ENCODE data around the gene PTPRZ1. TPM values are rescaled to one million over a fixed set of nuclear protein-coding genes. Genes with fewer than 3 reads are reported as not detected.

Gene PTPRZ1
- total and polyA plus RNA-seq, 4 donors = 0.07 to 0.17 (median 0.09) TPM; not detected in 1

- Histone ChIP-seq H3K4me1 (ENCODE audit: control insufficient read depth in 4 of 4, insufficient read depth in 4 of 4, low read length in 3 of 4) (no peaks in the 10 kb centered on the region), H3K9ac (ENCODE audit: low read depth in 1 of 2, low read length in 2 of 2) (no peak overlapping the region), H3K27me3 (ENCODE audit: control insufficient read depth in 4 of 4, insufficient read depth in 4 of 4, low read length in 3 of 4) (no peaks in the 10 kb centered on the region), H3K4me3 (ENCODE audit: low read depth in 1 of 3, low read length in 3 of 3) (no peak overlapping the region), H3K9me3 (ENCODE audit: control insufficient read depth in 4 of 4, low read length in 3 of 4) (no peaks in the 10 kb centered on the region), H3K27ac (ENCODE audit: low read depth in 1 of 2, low read length in 2 of 2) (no peak overlapping the region), H3K36me3 (ENCODE audit: control insufficient read depth in 4 of 4, insufficient read depth in 3 of 4, low read depth in 1 of 4, low read length in 3 of 4) (no peaks in the 10 kb centered on the region)
- TF ChIP-seq FOXA2 (IDR thresholded peaks at IDR 0.05) (no peak), HNF4A (conservative IDR thresholded peaks at IDR 0.05) (no peak), HNF4G (IDR thresholded peaks at IDR 0.05) (no peak), JUND (IDR thresholded peaks at IDR 0.05) (no peak), GABPA (IDR thresholded peaks at IDR 0.05 in 1 of 2, conservative IDR thresholded peaks at IDR 0.05 in 1 of 2) (no peak), RAD21 (IDR thresholded peaks at IDR 0.05) (no peak), YY1 (IDR thresholded peaks at IDR 0.05) (no peak), ZBTB33 (IDR thresholded peaks at IDR 0.05) (no peak)
- WGBS = 84% methylated on average over 2 of the region's 2 CpGs
- DNase-seq (ENCODE audit: low spot score) = no peak
Observed at GRCh38 chr7:122027058-122027457, 154.1 kb downstream of the PTPRZ1 start.

GRCh38 chr7:122033641-122034040 lies 160.7 kb downstream of the PTPRZ1 start:
- no peaks in the 10 kb centered on the region for H3K27me3 ChIP-seq (ENCODE audit: control insufficient read depth in 4 of 4, insufficient read depth in 4 of 4, low read length in 3 of 4)
- H3K9ac ChIP-seq (ENCODE audit: low read depth in 1 of 2, low read length in 2 of 2) = no peak overlapping the region
- no peak overlapping the region for H3K4me3 ChIP-seq (ENCODE audit: low read depth in 1 of 3, low read length in 3 of 3)
- no peak for DNase-seq (ENCODE audit: low spot score)
- no peak for TF ChIP-seq MAX (IDR thresholded peaks at IDR 0.05)
- TF ChIP-seq NR2F2 (IDR thresholded peaks at IDR 0.05) = no peak
- no peak for TF ChIP-seq ATF3 (IDR thresholded peaks at IDR 0.05)
- no peak for TF ChIP-seq TAF1 (conservative IDR thresholded peaks at IDR 0.05)
- no peak for TF ChIP-seq CTCF (IDR thresholded peaks at IDR 0.05; ENCODE audit: low read depth, low read length, missing input control)
- TF ChIP-seq, protein P1, sequence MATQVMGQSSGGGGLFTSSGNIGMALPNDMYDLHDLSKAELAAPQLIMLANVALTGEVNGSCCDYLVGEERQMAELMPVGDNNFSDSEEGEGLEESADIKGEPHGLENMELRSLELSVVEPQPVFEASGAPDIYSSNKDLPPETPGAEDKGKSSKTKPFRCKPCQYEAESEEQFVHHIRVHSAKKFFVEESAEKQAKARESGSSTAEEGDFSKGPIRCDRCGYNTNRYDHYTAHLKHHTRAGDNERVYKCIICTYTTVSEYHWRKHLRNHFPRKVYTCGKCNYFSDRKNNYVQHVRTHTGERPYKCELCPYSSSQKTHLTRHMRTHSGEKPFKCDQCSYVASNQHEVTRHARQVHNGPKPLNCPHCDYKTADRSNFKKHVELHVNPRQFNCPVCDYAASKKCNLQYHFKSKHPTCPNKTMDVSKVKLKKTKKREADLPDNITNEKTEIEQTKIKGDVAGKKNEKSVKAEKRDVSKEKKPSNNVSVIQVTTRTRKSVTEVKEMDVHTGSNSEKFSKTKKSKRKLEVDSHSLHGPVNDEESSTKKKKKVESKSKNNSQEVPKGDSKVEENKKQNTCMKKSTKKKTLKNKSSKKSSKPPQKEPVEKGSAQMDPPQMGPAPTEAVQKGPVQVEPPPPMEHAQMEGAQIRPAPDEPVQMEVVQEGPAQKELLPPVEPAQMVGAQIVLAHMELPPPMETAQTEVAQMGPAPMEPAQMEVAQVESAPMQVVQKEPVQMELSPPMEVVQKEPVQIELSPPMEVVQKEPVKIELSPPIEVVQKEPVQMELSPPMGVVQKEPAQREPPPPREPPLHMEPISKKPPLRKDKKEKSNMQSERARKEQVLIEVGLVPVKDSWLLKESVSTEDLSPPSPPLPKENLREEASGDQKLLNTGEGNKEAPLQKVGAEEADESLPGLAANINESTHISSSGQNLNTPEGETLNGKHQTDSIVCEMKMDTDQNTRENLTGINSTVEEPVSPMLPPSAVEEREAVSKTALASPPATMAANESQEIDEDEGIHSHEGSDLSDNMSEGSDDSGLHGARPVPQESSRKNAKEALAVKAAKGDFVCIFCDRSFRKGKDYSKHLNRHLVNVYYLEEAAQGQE (IDR thresholded peaks at IDR 0.05) = no peak
- no peak for TF ChIP-seq GABPA (IDR thresholded peaks at IDR 0.05 in 1 of 2, conservative IDR thresholded peaks at IDR 0.05 in 1 of 2)
- no peak for TF ChIP-seq RXRA (IDR thresholded peaks at IDR 0.05)
- TF ChIP-seq FOXA1 (IDR thresholded peaks at IDR 0.05) = no peak
- TF ChIP-seq JUND (IDR thresholded peaks at IDR 0.05) = no peak
- TF ChIP-seq SP1 (IDR thresholded peaks at IDR 0.05) = no peak
- no peak for TF ChIP-seq HNF4A (conservative IDR thresholded peaks at IDR 0.05)
- TF ChIP-seq EGR1 (IDR thresholded peaks at IDR 0.05; ENCODE audit: low read depth in 2 of 2) = no peak
- TF ChIP-seq RAD21 (IDR thresholded peaks at IDR 0.05) = no peak
- no peak for TF ChIP-seq HNF4G (IDR thresholded peaks at IDR 0.05)
- no peak for TF ChIP-seq FOXA2 (IDR thresholded peaks at IDR 0.05)
- no peak for TF ChIP-seq ZBTB33 (IDR thresholded peaks at IDR 0.05)
- no peak for TF ChIP-seq YY1 (IDR thresholded peaks at IDR 0.05)
- no peaks in the 10 kb centered on the region for H3K9me3 ChIP-seq (ENCODE audit: control insufficient read depth in 4 of 4, low read length in 3 of 4)
- WGBS = 83% methylated on average over 1 of the region's 1 CpG
- H3K4me1 ChIP-seq (ENCODE audit: control insufficient read depth in 4 of 4, insufficient read depth in 4 of 4, low read length in 3 of 4) = no peaks in the 10 kb centered on the region
- no peak overlapping the region for H3K27ac ChIP-seq (ENCODE audit: low read depth in 1 of 2, low read length in 2 of 2)
- H3K36me3 ChIP-seq (ENCODE audit: control insufficient read depth in 4 of 4, insufficient read depth in 3 of 4, low read depth in 1 of 4, low read length in 3 of 4) = no peaks in the 10 kb centered on the region
